Thoracic aorta (tissue), 2 donors: Measurements from ENCODE around the gene DUSP22. TPM values are rescaled to one million over a fixed set of nuclear protein-coding genes. Genes with fewer than 3 reads are reported as not detected.

Experiments used
- ATAC-seq: fragments of 150-250 bp; one replicate; pipeline ENCODE4 v1.8.0; 2017; ENCODE audit warnings: low read depth; ENCODE audit not compliant: insufficient number of reproducible peaks, low FRiP score
- DNase-seq: peaks from one replicate; pipeline ENCODE4 v3.0.0-alpha.2; 2020; ENCODE audit warnings: low spot score
- H3K27ac ChIP-seq, 2 donors: fragments of 200-600 bp; sonication (generic); 1 replicate in 1 of 2; 2 replicates in 1 of 2; pipeline ENCODE4 v1.5.1; 2016; ENCODE audit warnings: mild to moderate bottlenecking in 2 of 2, moderate library complexity in 2 of 2
- H3K27me3 ChIP-seq: fragments of 200-600 bp; sonication (generic); replicated peaks from 2 replicates; pipeline ENCODE4 v1.6.0; 2016; ENCODE audit warnings: mild to moderate bottlenecking; ENCODE audit not compliant: insufficient read depth
- H3K36me3 ChIP-seq: fragments of 200-600 bp; sonication (generic); one replicate; pipeline ENCODE4 v1.5.1; 2016
- H3K4me1 ChIP-seq, 2 donors: fragments of 200-600 bp; sonication (generic); 1 replicate in 1 of 2; 2 replicates in 1 of 2; pipeline versions ENCODE4 v1.5.1 to v1.6.0; 2016; ENCODE audit warnings: low read depth in 2 of 2, mild to moderate bottlenecking in 1 of 2; ENCODE audit not compliant: control insufficient read depth in 1 of 2
- H3K4me3 ChIP-seq: fragments of 200-600 bp; sonication (generic); 2 replicates; pipeline ENCODE4 v1.5.1; 2016; ENCODE audit warnings: mild to moderate bottlenecking
- H3K9me3 ChIP-seq: fragments of 200-600 bp; sonication (generic); 2 replicates; pipeline ENCODE4 v1.5.1; 2016
- CTCF ChIP-seq: fragments of 200-600 bp; sonication (generic); IDR thresholded peaks from one replicate; pipeline ENCODE4 v1.5.1; 2019; ENCODE audit warnings: antibody characterized with exemption
- total RNA-seq, 2 donors: library from RNA; depleted of rRNA; stranded (reverse); fragments of >200 nt; gene quantifications; one replicate each; pipeline versions ENCODE4 v1.1.0 to v1.2.3, GENCODE V29; 2016

The DUSP22 gene
- total RNA-seq, 2 donors from 2014 or later: 49.0 to 74.6 TPM

GRCh38 chr6:365835-366234 is 73.5 kb downstream of the DUSP22 start:
- Histone ChIP-seq H3K9me3 (peaks cover 3% of the 10 kb centered on the region), H3K27me3 (no peaks in the 10 kb centered on the region), H3K4me1 (no peaks in the 10 kb centered on the region), H3K36me3 (no peaks in the 10 kb centered on the region), H3K27ac (no peak overlapping the region), H3K4me3 (no peak overlapping the region)
- DNase-seq: no peak
- no peak for ATAC-seq
- no peak for TF ChIP-seq CTCF

- TF ChIP-seq CTCF: no peak
- ATAC-seq: no peak
- Histone ChIP-seq H3K9me3 (peaks cover 3% of the 10 kb centered on the region), H3K4me3 (no peak overlapping the region), H3K4me1 (no peaks in the 10 kb centered on the region), H3K27ac (no peak overlapping the region), H3K36me3 (no peaks in the 10 kb centered on the region), H3K27me3 (no peaks in the 10 kb centered on the region)
- no peak for DNase-seq
Measured at GRCh38 chr6:366389-367297, 74.4 kb downstream of the DUSP22 start.

GRCh38 chr6:367298-367794 is 75.1 kb downstream of the DUSP22 start:
- H3K9me3 ChIP-seq: peaks cover 3% of the 10 kb centered on the region
- H3K27ac ChIP-seq: no peak overlapping the region
- DNase-seq (no peak), ATAC-seq (no peak)
- no peaks in the 10 kb centered on the region for H3K36me3 ChIP-seq
- no peak for TF ChIP-seq CTCF
- no peak overlapping the region for H3K4me3 ChIP-seq
- H3K4me1 ChIP-seq: no peaks in the 10 kb centered on the region
- H3K27me3 ChIP-seq: no peaks in the 10 kb centered on the region

- Histone ChIP-seq H3K4me1 (no peaks in the 10 kb centered on the region), H3K27me3 (no peaks in the 10 kb centered on the region), H3K9me3 (peaks cover 3% of the 10 kb centered on the region), H3K36me3 (no peaks in the 10 kb centered on the region), H3K4me3 (no peak overlapping the region), H3K27ac (no peak overlapping the region)
- no peak for TF ChIP-seq CTCF
- ATAC-seq: no peak
- no peak for DNase-seq
Measured at GRCh38 chr6:367891-368630, 75.8 kb downstream of the DUSP22 start.
